SH-SY5Y (cell line): ENCODE measurements around the gene EVA1A.

Experiments used
- GATA2 ChIP-seq: IDR thresholded peaks from 2 replicates; pipeline ENCODE4 v1.6.1; 2011; ENCODE audit warnings: mild to moderate bottlenecking, low read depth, low read length
- GATA3 ChIP-seq: IDR thresholded peaks from 2 replicates; pipeline ENCODE4 v1.6.1; 2011; ENCODE audit warnings: low read depth, mild to moderate bottlenecking, low read length, moderate library complexity

DNA sequence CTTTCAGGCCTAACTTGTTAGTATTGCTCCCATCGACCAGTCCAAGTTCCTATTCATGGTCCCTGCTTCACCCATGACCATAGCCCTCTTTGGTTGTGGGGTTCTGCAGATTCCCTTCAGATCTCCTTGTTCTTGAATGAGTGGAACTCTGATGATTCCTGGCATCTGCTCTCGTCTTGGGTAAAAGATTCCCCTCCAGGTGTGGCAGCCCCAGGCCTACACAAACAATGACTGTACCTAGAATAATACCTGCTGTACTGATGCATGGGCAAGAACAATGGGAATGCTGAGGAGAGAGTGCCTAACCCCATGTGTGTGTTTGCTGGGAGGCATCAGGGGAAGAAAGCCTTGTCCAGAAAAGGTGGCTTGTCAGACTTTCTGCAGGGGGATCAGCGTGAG is 46.7 kb upstream of the EVA1A start:
- TF ChIP-seq GATA3 = no peak
- no peak for TF ChIP-seq GATA2
